Activated T-cell treated with anti-CD3 and anti-CD28 coated beads, Interleukin-2, amount 50 U/mL, for 48 hours (primary cell): ENCODE results near the gene CAPN11.

ENCODE experiments used
- DNase-seq, 2 experiments: peaks; one replicate each; pipeline ENCODE4 v3.0.0-alpha.2; 2020

CAPN11 gene

DNA sequence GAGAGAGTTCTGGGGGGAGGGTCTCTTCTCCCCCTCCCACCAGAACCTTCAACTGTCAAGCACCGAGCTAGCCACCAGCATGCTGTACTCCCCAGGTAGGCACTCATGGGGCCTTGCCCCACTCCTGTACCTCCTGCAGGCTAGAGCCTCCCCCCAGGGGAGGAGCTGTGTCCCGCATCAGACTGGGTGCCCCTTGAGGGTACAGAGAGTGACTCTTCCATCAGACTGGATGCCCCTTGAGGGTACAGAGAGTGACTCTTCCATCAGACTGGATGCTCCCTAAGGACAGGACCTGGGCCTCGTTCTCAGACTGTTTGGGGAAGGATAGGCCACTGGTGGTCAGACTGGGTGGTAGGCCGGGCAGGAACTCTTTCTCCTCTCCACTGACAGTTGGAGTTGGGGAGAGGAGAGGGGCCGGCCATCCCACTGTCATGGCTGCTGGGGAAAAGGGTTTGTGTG is at the start of gene CAPN11:
CAPN11 (plus strand) TSS at position 51 of the 459 bp plus-strand sequence; CDS start at position 80, 29 bp downstream.
- DNase-seq: no peak

DNA sequence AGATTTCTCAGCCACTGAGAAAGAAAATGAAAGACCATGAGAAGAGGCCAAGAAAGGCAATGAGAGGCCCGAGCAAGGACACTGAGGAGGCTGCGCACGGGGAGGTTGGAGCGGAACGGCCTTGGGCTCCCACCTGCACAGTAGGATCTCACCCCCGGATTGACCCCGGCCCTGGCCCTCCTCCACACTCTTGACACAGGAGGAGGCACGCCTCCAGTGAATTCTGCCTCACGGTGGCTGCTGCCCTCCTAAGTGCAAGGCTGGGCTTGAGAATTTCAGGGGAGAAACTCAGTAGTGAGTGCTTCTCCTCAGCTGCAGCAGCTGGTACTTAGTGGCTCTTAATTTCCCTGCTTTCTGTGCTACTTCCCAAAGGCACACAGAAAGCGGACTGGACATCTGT is 49.4 kb upstream of the CAPN11 start:
- no peak for DNase-seq

GRCh38 chr6:44110005-44110676 is 48.5 kb upstream of the CAPN11 start:
- no peak for DNase-seq

GRCh38 chr6:44110966-44111365 is 47.7 kb upstream of the CAPN11 start:
- DNase-seq: no peak

- DNase-seq: no peak
Observed at GRCh38 chr6:44111434-44112417, 46.9 kb upstream of the CAPN11 start.

DNA sequence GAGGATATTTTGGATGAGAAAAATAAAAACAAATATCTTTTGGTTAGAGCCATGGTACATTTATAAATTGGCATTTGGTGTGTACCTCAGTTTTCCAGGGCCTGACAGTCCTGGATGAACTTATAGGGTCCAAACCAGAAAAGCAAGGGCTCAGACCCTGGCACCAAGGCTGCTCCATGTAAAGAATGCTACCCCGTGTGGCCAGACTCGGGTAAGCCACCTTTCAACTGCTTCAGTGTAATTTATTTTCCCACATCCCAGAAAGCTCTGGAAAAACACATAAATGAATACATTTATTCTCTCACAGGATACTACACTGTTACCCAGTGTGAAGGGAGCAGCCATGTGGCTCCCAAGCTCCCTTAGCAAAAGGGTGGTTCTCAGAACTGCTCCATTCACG is 45.2 kb upstream of the CAPN11 start:
- DNase-seq: no peak

DNA sequence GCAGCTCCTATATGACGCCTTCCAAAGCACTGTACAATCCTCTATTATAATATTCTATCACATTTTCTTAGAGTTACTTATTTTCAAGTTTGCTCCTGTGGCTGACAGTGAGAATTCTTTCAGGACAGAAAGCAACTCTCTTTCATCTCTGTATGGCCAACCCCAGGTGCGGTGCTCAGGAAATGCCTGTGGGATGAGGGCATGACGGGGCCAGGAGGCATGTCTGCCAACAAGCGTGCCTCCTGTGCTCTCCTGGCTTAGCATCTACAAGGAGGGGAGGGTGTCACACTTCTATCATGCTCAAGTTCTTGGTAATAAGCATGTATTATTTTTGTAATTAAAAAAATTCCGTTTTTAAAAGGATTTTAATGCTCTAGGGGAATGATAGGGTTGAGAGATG is 42.8 kb upstream of the CAPN11 start:
- DNase-seq: no peak

GRCh38 chr6:44116641-44117382 is 41.8 kb upstream of the CAPN11 start:
- DNase-seq: no peak

- no peak for DNase-seq
Observed at GRCh38 chr6:44117397-44118128, 41.1 kb upstream of the CAPN11 start.

DNA sequence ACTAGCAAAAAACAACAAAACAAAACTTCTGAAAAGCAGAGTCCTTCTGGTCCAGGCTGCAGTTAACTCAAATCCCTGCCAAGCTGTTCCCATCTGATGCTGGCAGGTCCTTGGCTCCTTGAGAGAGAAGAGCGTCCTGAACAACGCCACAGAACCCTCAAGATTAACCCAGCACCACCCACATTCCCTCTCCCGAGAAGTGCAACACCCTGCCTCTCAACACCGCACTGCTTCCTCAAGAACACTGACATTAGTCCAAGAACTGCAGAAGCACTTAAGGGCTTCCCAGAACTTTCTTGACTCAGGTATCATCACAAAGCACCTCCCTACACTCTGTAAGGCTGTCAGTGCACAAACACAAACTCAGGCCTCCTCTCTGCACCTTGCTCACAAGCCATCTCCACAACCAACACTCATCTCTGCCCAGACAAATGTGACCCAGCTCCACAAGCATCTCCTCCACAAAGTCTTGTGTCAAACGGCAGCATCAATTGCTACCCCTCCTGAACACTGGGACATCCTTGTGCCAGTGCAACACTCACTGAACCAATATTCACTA is 38.8 kb upstream of the CAPN11 start:
- no peak for DNase-seq

GRCh38 chr6:44120692-44121443 is 37.8 kb upstream of the CAPN11 start:
- no peak for DNase-seq

DNA sequence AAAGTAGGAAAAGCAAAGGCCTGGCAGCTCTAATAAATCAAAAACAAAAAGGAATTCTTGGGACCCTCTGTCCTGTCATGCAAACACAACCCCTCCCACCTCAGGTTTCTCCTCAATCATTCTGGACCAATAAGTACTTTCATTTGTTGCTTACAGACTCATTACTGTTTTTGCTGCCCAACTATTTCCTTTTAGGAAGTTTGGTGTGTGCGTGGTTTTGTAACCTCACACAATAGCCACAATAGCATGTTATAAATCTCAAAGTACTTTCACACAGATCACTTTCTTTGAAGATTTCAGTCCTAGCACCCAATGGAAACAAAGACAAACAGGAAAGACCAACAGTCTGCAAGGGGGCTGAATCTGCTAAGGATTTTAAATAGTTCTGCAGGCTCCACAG is 35.8 kb upstream of the CAPN11 start:
- no peak for DNase-seq

DNA sequence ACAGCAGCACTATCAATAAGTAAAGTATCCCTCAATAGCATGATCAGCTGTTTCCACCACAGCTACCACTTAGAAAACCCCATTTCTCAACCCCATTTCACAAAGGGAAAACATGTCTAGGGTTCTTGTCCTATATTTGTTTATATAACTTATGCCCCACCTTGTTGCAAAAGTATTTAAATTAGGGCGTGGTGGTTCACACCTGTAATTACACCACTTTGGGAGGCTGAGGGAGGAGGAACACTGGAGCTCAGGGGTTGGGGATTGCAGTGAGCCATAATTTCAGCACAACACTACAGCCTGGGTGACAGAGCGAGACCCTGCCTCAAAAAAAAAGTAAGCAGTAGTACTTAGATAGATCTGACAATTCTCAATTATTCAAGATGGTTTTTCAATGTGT is 35.1 kb upstream of the CAPN11 start:
- DNase-seq: no peak

GRCh38 chr6:44126320-44127149 is 32.1 kb upstream of the CAPN11 start:
- peak; percentile 88 to 89 for DNase-seq

GRCh38 chr6:44127186-44128019 is 31.2 kb upstream of the CAPN11 start, which contains the start of the genes MRPL14 and TMEM63B:
Gene MRPL14 (minus strand): TSS chr6:44127452. CDS start chr6:44116611, 10,841 bp downstream.
Gene TMEM63B (plus strand): TSS chr6:44127554. CDS start chr6:44134585, 7,031 bp downstream.
- DNase-seq: peak; percentile 89 to 93

- peak; percentile 38 to 52 for DNase-seq
Observed at GRCh38 chr6:44128020-44128917, 30.4 kb upstream of the CAPN11 start.

DNA sequence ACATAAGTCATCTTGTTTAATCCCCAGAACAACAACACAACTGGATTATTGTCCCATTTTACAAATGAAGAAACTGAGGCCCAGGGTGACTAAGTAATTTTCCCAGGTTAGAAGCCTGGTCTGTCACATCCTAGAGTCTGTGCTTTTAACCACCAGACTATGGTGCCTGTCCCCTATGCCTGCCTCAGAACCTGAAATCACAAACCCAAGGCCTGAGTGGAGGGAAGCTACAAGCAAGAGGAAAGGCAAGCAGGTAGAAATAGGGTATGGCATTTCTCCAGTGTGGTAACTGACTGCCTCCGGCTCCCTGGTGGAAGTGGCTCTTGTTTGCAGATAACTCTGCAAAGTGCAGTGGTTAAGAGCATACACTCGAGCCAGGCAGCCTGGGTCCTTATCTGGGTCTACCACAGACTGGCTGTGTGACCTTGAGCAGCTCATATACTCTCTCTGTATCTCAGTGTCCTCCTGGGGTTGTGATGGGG is 28.7 kb upstream of the CAPN11 start:
- no peak for DNase-seq

DNA sequence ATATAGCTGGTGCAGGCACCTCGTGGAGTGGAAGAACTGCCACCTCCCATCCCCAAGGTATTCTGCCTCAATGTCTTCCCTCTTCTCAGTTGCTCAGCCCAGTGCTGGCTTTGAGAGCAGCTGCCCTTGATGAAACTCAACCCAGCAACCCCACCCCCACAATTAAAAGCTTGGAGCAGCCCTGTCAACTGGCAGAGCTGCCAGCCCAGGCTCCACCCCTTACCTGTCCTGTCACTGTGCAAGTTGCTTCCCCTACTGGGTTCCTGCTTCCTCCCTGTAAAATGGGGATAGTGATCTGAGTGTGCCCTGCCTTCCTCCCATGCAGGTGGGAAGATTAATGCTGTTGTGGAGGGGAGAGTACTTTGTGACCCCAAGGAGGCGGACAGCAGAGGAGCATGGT is 26.7 kb upstream of the CAPN11 start:
- no peak for DNase-seq
